Lower lobe of right lung (tissue), 2 donors: ENCODE results near the gene OR56B4. TPM values are rescaled to one million over a fixed set of nuclear protein-coding genes. Genes with fewer than 3 reads are reported as not detected.

Experiments
- ATAC-seq, 2 donors: fragments of 200-7000 bp; cut with Tn5 transposase; one replicate each; pipeline ENCODE4 v1.9.1; 2020 to 2022; ENCODE audit warnings: mild to moderate bottlenecking in 2 of 2, moderate library complexity in 2 of 2
- DNase-seq: peaks from one replicate; pipeline ENCODE4 v3.0.0-alpha.2; 2020
- H3K27ac ChIP-seq: fragments of 200-600 bp; one replicate; pipeline ENCODE4 v1.8.0; 2022
- H3K27me3 ChIP-seq: fragments of 200-600 bp; one replicate; pipeline ENCODE4 v1.8.0; 2022; ENCODE audit warnings: low read depth
- H3K36me3 ChIP-seq: fragments of 200-600 bp; one replicate; pipeline ENCODE4 v1.8.0; 2022; ENCODE audit warnings: mild to moderate bottlenecking
- H3K4me1 ChIP-seq: fragments of 200-600 bp; one replicate; pipeline ENCODE4 v1.8.0; 2022
- H3K4me3 ChIP-seq: fragments of 200-600 bp; one replicate; pipeline ENCODE4 v1.8.0; 2022; ENCODE audit warnings: mild to moderate bottlenecking
- H3K9me3 ChIP-seq: fragments of 200-600 bp; one replicate; pipeline ENCODE4 v1.8.0; 2022
- CTCF ChIP-seq: fragments of 200-600 bp; IDR thresholded peaks from one replicate; pipeline ENCODE4 v1.8.0; 2022; ENCODE audit warnings: antibody characterized with exemption, mild to moderate bottlenecking
- intact Hi-C: fragments of 100-400 bp; cut with DNase I; formaldehyde crosslinking; loops from one replicate; pipeline ENCODE4 v1.11.0; 2022
- total RNA-seq: library from RNA; stranded (reverse); fragmentation: NEBNext Ultra II Directional; extraction: Animal tissue kit (Norgen Biotek cat#: 25700); gene quantifications from one replicate; pipeline ENCODE4 v1.2.1, GENCODE V29; 2021
- donor health status: DM: no; HTN: yes; CAD: no; lungs with severe emphysema.

The OR56B4 gene
- total RNA-seq, 1 donor from 2014 or later: not detected

- Histone ChIP-seq H3K27me3 (no peaks in the 10 kb centered on the region), H3K27ac (no peak overlapping the region), H3K4me1 (no peaks in the 10 kb centered on the region), H3K36me3 (no peaks in the 10 kb centered on the region), H3K4me3 (no peak overlapping the region), H3K9me3 (peaks cover 4% of the 10 kb centered on the region)
- intact Hi-C loops: no loop called here
- no peak for ATAC-seq
- no peak for TF ChIP-seq CTCF
- no peak for DNase-seq
Observed at GRCh38 chr11:6079463-6079862, 28.0 kb upstream of the OR56B4 start.

- Histone ChIP-seq H3K4me1 (no peaks in the 10 kb centered on the region), H3K27me3 (no peaks in the 10 kb centered on the region), H3K9me3 (no peaks in the 10 kb centered on the region), H3K27ac (no peak overlapping the region), H3K4me3 (no peak overlapping the region), H3K36me3 (no peaks in the 10 kb centered on the region)
- DNase-seq (no peak), ATAC-seq (no peak)
- TF ChIP-seq CTCF: no peak
- intact Hi-C loops: no loop called here
Observed at GRCh38 chr11:6083129-6083528, 24.4 kb upstream of the OR56B4 start.

GRCh38 chr11:6084587-6084986, 22.9 kb upstream of the OR56B4 start:
- H3K27ac ChIP-seq: no peak overlapping the region
- no peaks in the 10 kb centered on the region for H3K4me1 ChIP-seq
- H3K9me3 ChIP-seq: no peaks in the 10 kb centered on the region
- intact Hi-C loops: no loop called here
- no peaks in the 10 kb centered on the region for H3K36me3 ChIP-seq
- no peak for TF ChIP-seq CTCF
- peak in 1 of 2 donors; percentile 37 for ATAC-seq
- no peak for DNase-seq
- no peak overlapping the region for H3K4me3 ChIP-seq
- no peaks in the 10 kb centered on the region for H3K27me3 ChIP-seq

- no peak for TF ChIP-seq CTCF
Observed at GRCh38 chr11:6094186-6094585, 13.3 kb upstream of the OR56B4 start.

GRCh38 chr11:6095798-6096197, 11.7 kb upstream of the OR56B4 start:
- DNase-seq: no peak
- intact Hi-C loops: no loop called here
- no peak overlapping the region for H3K27ac ChIP-seq

More at GRCh38 chr11:6094186-6094585, 13.3 kb upstream of the OR56B4 start:
- DNase-seq: no peak
- Histone ChIP-seq H3K4me3 (no peak overlapping the region), H3K9me3 (no peaks in the 10 kb centered on the region), H3K4me1 (no peaks in the 10 kb centered on the region), H3K36me3 (no peaks in the 10 kb centered on the region), H3K27ac (no peak overlapping the region), H3K27me3 (no peaks in the 10 kb centered on the region)
- intact Hi-C loops: no loop called here
- ATAC-seq: no peak

More at GRCh38 chr11:6095798-6096197, 11.7 kb upstream of the OR56B4 start:
- Histone ChIP-seq H3K4me3 (no peak overlapping the region), H3K27me3 (no peaks in the 10 kb centered on the region), H3K4me1 (no peaks in the 10 kb centered on the region), H3K36me3 (no peaks in the 10 kb centered on the region), H3K9me3 (no peaks in the 10 kb centered on the region)
- TF ChIP-seq CTCF: no peak
- no peak for ATAC-seq
